ENCODE data around the gene FAM163B.

FAM163B gene

DNA sequence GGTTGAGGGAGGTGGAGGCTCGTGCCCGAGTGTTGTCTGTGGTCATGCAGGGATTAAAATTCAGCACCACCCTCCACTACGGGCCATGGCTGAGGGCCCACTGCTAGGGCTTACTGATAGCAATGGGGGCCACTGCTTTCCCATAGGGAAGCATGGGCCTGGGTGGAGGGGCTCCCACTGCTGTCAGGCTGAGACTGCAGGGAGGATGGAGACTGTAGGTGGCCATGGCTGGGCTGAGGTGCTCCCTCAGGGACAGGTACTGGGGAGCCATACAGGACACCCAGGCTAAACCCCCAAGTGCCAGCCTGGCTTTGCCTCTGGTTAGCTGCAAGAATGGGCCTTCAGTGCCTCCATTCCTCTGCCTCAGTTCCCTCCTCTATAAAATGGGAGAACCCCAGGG, 26.1 kb downstream of the FAM163B start:
- no peak overlapping the region for H3K4me3 ChIP-seq (ENCODE audit: low read depth, low read length)
- TF ChIP-seq, protein P1, sequence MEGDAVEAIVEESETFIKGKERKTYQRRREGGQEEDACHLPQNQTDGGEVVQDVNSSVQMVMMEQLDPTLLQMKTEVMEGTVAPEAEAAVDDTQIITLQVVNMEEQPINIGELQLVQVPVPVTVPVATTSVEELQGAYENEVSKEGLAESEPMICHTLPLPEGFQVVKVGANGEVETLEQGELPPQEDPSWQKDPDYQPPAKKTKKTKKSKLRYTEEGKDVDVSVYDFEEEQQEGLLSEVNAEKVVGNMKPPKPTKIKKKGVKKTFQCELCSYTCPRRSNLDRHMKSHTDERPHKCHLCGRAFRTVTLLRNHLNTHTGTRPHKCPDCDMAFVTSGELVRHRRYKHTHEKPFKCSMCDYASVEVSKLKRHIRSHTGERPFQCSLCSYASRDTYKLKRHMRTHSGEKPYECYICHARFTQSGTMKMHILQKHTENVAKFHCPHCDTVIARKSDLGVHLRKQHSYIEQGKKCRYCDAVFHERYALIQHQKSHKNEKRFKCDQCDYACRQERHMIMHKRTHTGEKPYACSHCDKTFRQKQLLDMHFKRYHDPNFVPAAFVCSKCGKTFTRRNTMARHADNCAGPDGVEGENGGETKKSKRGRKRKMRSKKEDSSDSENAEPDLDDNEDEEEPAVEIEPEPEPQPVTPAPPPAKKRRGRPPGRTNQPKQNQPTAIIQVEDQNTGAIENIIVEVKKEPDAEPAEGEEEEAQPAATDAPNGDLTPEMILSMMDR (IDR thresholded peaks at IDR 0.05; ENCODE audit: borderline replicate concordance, insufficient read depth, low read depth, low read length), result no peak

DNA sequence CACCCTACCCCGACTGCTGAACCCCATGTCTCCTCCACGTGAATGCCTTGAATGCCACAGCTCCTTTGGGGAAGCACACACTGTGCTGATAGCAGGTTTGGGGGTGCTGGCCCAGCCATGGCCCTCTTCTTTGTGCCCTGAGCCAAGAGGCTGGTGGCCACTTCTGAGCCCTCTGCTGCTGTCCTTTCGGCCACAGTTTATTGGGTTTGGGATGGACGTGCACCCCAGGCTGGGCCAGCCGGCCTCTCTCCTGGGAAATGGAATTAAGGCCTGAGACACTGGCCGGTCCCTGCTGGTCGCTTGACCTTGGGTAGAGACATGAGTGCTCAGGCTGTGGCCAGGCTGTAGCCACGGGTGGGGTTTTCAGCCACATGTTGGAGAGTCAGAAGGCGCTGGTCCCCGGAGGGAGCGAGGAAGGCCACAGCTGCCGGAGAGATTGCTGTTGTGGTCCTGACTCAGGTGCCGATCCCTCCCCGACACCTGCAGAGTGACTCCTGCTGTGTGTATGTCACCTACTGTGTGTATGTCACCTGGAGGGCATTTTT, 26.6 kb downstream of the FAM163B start:
- no peak overlapping the region for H3K4me3 ChIP-seq (ENCODE audit: low read depth, low read length)
- TF ChIP-seq, protein P1 (IDR thresholded peaks at IDR 0.05; ENCODE audit: borderline replicate concordance, insufficient read depth, low read depth, low read length), result no peak

DNA sequence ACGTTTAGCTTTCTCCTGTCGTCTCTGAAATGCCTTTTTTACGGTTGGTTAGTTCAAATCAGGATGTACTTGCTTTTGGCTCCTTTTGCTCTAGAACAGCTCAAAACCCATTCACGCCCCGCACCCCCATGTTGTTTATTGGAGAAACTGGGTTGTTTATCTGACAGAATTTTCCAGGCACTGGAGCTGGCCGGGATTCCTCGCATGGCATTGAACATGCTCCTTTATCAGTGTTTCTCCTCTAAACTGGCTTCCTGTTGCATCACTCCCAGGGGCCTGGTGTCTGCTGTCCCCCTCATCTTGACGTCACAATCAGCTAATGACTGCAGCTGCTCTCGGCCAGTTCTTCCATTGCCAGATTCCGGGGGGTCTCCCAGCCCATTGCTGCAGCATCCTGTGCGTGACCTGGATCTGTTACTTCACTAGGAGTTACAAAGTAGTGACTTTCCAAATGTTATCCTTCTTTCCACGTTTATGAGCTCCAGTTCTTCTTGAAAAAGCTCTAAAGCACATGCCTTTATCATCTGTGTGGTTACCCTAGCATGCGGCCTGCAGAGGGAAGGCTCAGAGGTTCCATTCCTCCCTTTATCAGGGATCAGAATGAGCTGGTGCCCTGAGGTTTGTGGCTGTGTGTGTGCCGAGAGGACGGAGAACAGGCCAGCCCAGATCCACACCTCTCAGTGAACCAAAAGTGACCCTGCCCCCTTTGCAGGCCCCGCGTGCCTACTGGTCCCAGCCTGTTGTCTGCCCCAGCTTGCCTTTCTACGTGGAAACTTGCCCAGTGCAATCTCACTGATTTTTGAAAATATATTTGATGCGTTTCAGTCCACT, 27.5 kb downstream of the FAM163B start:
- TF ChIP-seq, protein P1 (IDR thresholded peaks at IDR 0.05; ENCODE audit: borderline replicate concordance, insufficient read depth, low read depth, low read length), result no peak
- H3K4me3 ChIP-seq (ENCODE audit: low read depth, low read length), result no peak overlapping the region

DNA sequence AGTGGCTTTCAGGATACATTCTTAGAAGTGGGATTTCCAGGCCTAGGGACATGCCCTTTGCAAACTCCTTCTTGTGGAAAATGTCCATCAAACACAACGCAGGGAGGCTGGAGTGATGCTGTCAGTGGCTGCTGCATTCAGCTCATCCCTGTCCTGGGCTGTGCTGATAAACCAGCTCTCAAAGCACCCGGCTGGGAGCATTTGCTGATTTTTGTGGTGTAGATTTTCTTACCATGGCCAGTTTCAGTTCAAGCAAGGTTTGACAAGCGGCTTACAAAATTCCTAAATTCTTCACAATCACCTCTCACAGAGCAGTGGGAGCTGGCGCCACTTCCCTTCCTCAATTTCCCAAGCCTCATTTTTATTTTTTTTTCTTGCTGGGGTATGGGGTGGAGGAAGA, 28.2 kb downstream of the FAM163B start:
- no peak overlapping the region for H3K4me3 ChIP-seq (ENCODE audit: low read depth, low read length)
- TF ChIP-seq, protein P1 (IDR thresholded peaks at IDR 0.05; ENCODE audit: borderline replicate concordance, insufficient read depth, low read depth, low read length), result no peak

DNA sequence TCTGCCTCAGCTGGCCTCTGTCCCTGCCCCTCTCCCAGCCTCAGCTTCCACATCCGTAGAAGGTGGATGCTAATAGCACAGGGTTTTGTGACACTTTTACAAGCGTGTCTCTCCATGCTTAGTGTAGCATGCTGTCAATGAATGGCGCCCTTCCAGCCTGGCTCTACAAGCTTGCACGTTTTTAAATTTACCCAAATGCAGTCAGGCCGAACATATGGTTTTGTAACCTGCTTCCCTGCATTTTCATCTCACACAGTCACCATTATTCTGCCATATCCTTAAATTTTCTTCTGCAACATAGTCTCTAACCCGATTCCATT, 28.8 kb downstream of the FAM163B start:
- no peak overlapping the region for H3K4me3 ChIP-seq (ENCODE audit: low read depth, low read length)

DNA sequence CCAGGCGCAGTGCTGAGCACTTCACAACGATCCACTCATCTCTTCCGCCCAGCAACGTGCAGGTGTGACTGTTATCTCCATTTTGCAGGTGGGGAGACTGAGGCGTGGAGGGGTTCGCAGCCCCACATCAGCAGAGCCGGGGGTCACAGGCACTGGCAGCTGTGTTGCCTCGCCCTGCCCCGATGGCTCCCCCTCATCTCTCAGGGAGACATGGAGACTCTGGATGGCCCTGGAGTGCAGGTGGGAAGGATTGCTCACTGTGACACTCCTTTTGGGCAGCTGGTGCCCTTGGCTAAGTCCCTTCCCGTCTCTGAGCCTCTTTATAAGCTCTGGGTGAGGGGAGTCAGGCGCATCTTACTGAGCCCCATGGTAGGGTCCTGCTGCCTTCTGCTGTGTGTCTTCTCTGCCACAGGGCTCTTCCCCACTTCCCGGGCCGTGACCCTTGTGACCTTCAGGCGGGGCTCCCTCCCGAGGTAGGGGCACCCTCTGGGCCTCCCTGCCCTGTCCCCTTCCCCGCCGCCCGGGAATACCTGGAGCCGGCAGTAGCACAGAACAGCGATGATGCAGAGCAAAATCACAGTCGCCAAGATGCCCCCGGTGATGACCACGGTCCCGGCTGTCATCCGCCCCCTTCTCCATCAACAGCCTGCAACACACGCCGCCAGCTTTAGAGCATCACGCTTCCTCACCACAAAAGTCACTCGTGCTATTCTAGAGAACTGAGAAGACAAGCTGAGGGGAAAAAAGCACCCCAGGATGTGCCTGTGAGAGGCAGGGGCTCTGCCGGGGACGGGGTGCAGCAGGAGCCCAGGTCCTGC, 29.4 kb downstream of the FAM163B start:
- no peak overlapping the region for H3K4me3 ChIP-seq (ENCODE audit: low read depth, low read length)
- TF ChIP-seq, protein P1 (IDR thresholded peaks at IDR 0.05; ENCODE audit: borderline replicate concordance, insufficient read depth, low read depth, low read length), result no peak

More for the DNA sequence above, 28.8 kb downstream of the FAM163B start:
- TF ChIP-seq, protein P1 (IDR thresholded peaks at IDR 0.05; ENCODE audit: borderline replicate concordance, insufficient read depth, low read depth, low read length), result no peak
